GM06990 (cell line): ENCODE data around the gene ADAM12.

Source experiments
- DNase-seq: peaks from one replicate; pipeline ENCODE4 v3.0.0-alpha.2; 2011; ENCODE audit not compliant: insufficient read length; ENCODE audit errors: extremely low read depth
- H3K27me3 ChIP-seq: replicated peaks from 2 replicates; pipeline ENCODE4 v1.6.0; 2011; ENCODE audit warnings: low read length; ENCODE audit not compliant: control insufficient read depth, insufficient read depth
- H3K36me3 ChIP-seq: 2 replicates; pipeline ENCODE4 v1.5.1; 2011; ENCODE audit warnings: low read length; ENCODE audit not compliant: control insufficient read depth, insufficient read depth
- H3K4me3 ChIP-seq: replicated peaks from 2 replicates; pipeline ENCODE4 v1.5.1; 2011; ENCODE audit warnings: low read depth, mild to moderate bottlenecking, control low read depth, low read length
- TF ChIP-seq, protein P1 (sequence below): IDR thresholded peaks from 2 replicates; pipeline ENCODE4 v1.5.1; 2011; ENCODE audit warnings: low read length, control low read depth, mild to moderate bottlenecking, inconsistent platforms; ENCODE audit not compliant: insufficient read depth, poor library complexity, severe bottlenecking

Gene ADAM12

DNA sequence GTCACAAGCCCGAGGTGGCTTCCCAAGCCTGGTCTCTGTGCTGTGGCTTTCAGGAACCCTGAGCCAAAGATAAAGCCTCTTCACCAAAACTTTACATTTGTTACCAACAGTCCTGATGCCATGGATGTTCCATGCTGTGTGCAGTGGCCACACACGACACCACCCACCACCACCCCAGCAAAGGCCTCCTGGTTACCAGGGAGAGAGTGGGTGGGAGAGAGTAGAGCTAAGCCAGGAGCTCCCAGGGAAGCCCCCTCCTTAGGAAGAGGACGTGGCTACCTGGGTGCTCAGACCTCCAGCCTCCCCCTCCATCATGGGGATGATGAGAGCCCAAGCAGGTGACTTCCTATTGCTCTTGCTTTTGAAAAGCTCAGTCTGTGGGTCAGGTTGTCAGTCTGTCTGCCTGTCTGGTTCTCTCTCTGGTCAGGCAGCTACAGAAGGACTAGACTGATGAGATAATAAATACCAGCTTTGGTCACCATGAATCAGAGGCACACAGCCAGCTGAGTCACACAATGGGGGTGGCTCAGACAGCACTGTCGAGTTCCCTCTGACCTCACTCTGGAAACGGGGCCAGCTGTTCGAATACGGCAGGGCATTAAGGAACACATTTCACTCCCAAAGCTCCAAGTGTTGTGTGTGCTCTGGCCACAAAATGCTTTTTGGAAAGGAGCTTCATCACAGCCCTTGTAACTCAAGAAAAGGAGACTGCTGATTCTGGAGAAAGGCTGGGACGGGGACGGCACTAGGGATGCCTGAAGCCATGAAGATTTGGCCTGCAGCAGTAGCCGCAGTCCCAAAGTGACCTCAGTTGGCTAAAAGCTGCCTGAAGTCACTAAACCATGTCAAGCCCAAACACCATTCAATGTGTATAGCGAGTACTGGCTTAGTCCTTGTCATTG, 325.9 kb downstream of the ADAM12 start:
- Histone ChIP-seq H3K36me3 (no peaks in the 10 kb centered on the region), H3K4me3 (no peak overlapping the region), H3K27me3 (no peaks in the 10 kb centered on the region; the same call in 1 of the 2 replicates)
- DNase-seq = no peak
- TF ChIP-seq, protein P1, sequence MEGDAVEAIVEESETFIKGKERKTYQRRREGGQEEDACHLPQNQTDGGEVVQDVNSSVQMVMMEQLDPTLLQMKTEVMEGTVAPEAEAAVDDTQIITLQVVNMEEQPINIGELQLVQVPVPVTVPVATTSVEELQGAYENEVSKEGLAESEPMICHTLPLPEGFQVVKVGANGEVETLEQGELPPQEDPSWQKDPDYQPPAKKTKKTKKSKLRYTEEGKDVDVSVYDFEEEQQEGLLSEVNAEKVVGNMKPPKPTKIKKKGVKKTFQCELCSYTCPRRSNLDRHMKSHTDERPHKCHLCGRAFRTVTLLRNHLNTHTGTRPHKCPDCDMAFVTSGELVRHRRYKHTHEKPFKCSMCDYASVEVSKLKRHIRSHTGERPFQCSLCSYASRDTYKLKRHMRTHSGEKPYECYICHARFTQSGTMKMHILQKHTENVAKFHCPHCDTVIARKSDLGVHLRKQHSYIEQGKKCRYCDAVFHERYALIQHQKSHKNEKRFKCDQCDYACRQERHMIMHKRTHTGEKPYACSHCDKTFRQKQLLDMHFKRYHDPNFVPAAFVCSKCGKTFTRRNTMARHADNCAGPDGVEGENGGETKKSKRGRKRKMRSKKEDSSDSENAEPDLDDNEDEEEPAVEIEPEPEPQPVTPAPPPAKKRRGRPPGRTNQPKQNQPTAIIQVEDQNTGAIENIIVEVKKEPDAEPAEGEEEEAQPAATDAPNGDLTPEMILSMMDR = no peak

DNA sequence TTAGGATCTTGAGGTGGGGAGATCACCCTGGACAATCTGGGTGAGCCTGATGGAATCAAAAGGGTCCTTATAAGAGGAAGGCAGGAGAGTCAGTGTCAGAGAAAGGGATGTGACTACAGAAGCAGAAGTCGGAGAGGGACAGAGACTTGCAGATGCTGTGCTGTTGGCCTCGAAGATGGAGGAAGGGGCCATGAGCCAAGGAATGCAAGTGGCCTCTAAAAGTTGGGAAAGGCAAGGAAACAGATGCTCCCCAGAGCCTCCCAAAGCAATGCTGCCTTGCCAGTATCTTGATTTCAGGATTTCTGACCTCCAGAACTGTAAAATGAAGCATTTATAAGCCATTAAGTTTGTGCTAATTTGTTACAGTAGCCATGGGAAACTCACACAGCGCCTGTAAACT, 326.8 kb downstream of the ADAM12 start:
- H3K36me3 ChIP-seq = no peaks in the 10 kb centered on the region
- no peak for DNase-seq
- H3K4me3 ChIP-seq = no peak overlapping the region
- no peaks in the 10 kb centered on the region; the same call in 1 of the 2 replicates for H3K27me3 ChIP-seq
- TF ChIP-seq, protein P1 = no peak

DNA sequence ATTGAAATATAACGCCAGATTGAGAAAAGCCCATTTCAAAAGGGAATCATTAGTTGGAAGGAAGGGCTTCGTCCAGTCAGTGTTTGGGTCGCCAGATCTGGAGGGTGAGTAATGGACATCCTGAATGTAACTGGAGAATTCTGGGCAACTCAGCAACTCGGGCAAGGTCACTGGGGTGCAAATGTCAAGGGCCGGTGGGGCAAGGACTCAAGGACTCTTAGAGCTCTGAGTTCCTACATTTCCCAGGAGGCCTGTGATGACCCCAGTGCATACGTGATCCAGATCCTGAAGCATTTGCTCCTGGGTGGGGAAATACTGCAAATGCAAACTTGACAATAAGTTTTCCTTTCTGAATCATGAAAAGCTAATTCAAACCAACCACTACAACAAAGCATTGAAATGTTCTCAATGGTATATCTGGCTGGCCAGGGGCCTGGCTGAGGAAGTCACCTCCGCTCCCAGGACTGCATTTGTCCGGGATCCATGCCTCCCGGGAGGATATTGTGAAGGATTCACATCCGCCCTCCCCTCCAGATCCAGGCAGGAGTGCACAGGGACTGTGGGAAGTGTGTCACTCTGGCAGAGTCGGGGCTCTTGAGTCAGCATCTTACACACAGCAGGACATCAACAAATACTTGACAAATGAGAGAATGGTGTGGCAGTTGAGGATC, 327.9 kb downstream of the ADAM12 start:
- no peak for DNase-seq
- no peaks in the 10 kb centered on the region for H3K36me3 ChIP-seq
- H3K4me3 ChIP-seq = no peak overlapping the region
- TF ChIP-seq, protein P1 = no peak
- no peaks in the 10 kb centered on the region; the same call in 1 of the 2 replicates for H3K27me3 ChIP-seq

DNA sequence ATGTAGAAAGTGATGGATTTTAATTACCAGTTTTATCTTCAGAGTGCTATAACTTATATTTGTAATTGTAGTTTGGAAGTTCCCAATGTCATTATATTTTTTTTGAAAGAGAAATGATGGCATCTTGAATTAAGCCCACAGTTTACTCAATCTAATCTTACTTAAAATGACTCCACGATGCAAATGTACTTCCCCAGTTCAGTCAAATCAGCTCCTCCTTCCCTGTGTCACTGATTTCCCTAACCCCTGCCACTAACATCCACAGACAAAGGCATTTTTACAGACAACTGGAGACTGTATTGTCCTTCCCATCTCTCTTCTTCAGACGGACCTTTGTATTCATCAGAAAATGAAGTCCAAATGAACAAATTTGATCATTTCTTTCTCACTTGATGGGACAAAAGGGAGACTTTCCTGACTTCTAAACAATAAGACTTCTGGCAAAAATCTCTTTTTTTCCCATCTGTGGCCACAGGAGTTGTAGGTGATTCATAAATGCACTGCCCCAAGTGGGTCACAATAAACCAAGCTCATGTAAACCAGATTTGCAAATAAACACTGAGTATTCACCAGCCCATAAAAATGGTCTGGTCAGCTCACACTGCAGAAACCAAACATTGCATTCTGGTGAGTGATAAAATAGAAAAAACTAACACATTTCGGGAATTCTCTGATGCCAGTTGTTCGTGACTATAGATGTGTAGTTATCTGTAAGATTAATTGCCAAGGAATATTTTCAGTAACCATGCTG, 329.0 kb downstream of the ADAM12 start:
- H3K36me3 ChIP-seq = no peaks in the 10 kb centered on the region
- no peaks in the 10 kb centered on the region; the same call in 1 of the 2 replicates for H3K27me3 ChIP-seq
- no peak for DNase-seq
- TF ChIP-seq, protein P1 = no peak
- no peak overlapping the region for H3K4me3 ChIP-seq

DNA sequence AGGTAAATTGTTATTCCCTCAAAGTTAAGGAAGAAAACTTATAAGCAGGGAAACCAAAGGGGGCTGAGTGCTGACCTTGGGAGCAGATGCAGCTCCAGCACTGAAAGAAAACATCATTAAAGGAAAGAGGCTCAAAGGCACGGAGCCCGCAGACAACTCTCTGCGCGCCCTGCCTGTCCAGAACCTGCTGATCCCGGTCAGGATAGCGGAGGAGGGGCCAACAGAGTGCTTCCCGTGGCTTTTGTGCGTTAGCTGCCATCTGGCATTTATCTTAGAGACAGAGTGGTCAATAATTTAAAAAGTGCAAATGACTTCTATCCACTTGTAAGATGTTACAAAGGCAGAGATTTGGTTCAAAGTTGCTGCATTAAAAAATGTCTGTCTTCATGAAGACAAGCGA, 329.8 kb downstream of the ADAM12 start:
- no peak for DNase-seq
- Histone ChIP-seq H3K27me3 (no peaks in the 10 kb centered on the region; the same call in 1 of the 2 replicates), H3K36me3 (no peaks in the 10 kb centered on the region), H3K4me3 (no peak overlapping the region)
- TF ChIP-seq, protein P1 = no peak
